AG09309 (cell line): ENCODE data around the gene MAPKAP1.

Source experiments
- DNase-seq: peaks from one replicate; pipeline ENCODE4 v3.0.0-alpha.2; 2010; ENCODE audit warnings: low read depth
- H3K4me3 ChIP-seq: 2 replicates; pipeline ENCODE4 v1.5.1; 2011; ENCODE audit warnings: mild to moderate bottlenecking, low read depth, low read length, moderate library complexity; ENCODE audit not compliant: control insufficient read depth
- TF ChIP-seq, protein P1 (sequence below): IDR thresholded peaks from 2 replicates; pipeline ENCODE4 v1.5.1; 2011; ENCODE audit warnings: mild to moderate bottlenecking, low read depth, low read length, inconsistent platforms; ENCODE audit not compliant: insufficient read depth, control insufficient read depth; ENCODE audit errors: missing control alignments

The MAPKAP1 gene

DNA sequence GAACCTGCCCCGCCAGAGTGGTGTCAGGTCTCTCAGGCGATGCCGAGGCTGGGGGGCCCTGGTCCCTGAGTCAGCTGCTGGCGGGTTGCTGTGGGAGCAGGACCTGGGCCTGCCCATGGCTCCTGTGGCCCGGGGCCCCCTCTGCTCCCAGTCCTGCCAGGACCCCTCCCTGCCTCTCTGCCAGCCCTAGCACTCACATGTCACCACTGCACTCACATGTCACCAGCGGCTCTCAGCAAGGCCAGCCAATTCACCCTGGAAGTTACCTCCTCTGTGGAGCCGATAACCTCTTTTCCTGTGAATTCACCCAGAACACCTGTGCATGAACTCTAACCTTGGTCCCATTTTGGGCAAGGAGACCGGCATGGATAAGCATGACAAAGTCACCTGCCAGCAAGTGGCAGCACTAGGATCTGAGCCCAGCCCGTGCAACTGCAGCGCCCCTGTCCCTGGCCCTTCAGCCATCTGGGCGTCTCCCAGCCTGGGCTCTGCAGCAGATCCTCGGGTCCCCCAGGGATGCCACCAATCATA is 275.2 kb downstream of the MAPKAP1 start:
- DNase-seq = no peak

DNA sequence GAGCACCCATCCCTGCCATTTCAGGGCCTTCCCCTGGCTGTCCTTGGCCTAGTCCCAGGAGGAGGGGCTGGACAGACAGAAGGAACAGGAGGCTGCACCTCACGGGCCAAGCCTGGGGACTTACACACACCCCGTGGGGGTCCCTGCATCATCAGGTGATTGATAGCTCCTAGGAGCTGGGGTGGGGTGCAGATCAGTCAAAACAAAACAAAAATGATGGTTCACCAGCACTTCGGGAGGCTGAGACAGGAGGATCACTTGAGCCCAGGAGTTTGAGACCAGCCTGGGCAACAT is 276.0 kb downstream of the MAPKAP1 start:
- H3K4me3 ChIP-seq = no peak overlapping the region
- TF ChIP-seq, protein P1, sequence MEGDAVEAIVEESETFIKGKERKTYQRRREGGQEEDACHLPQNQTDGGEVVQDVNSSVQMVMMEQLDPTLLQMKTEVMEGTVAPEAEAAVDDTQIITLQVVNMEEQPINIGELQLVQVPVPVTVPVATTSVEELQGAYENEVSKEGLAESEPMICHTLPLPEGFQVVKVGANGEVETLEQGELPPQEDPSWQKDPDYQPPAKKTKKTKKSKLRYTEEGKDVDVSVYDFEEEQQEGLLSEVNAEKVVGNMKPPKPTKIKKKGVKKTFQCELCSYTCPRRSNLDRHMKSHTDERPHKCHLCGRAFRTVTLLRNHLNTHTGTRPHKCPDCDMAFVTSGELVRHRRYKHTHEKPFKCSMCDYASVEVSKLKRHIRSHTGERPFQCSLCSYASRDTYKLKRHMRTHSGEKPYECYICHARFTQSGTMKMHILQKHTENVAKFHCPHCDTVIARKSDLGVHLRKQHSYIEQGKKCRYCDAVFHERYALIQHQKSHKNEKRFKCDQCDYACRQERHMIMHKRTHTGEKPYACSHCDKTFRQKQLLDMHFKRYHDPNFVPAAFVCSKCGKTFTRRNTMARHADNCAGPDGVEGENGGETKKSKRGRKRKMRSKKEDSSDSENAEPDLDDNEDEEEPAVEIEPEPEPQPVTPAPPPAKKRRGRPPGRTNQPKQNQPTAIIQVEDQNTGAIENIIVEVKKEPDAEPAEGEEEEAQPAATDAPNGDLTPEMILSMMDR = no peak
- no peak for DNase-seq

More for the DNA sequence above, 275.2 kb downstream of the MAPKAP1 start:
- H3K4me3 ChIP-seq = no peak overlapping the region
- TF ChIP-seq, protein P1 = no peak

DNA sequence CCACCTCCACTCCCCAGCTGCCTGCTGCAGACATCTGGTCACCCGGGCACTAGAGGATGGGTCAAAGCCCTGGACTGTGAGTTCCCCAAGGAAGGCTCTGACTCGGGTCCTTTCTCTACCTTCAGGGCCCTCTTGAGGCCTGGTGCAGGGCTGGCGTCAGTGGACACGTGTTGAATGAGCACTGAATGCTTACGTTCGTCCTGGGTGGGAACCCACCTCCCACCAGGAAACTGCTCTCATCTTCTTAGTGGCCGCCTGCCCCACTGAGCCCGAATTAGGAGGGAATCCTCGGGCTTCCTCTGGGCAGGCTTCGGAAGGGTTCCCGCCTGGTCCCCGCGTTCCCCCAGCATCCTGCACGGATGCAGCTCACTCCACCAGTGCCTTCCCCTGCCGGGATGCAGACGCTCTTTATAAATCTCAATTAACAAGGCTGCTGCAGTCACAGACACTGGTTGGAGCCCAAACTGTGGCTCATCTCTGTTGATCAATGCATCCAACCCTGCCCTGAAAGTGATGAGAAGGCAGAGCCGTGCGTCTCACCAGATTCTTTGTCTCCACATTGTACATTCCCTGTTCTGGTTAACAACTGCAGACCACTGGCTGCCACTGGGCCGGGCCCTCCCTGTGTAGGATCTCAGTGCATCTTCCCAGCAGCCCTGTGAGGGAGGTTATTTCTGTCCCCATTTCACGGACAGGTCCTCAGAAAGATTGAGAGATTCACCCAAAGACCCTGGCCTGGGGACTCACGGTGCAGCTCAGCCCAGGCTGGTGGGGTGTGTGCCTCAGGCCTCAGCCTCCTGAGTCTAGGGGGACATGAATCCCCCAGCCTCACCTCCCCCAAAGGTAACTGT is 276.6 kb downstream of the MAPKAP1 start:
- H3K4me3 ChIP-seq = no peak overlapping the region
- no peak for DNase-seq
- TF ChIP-seq, protein P1 = no peak

DNA sequence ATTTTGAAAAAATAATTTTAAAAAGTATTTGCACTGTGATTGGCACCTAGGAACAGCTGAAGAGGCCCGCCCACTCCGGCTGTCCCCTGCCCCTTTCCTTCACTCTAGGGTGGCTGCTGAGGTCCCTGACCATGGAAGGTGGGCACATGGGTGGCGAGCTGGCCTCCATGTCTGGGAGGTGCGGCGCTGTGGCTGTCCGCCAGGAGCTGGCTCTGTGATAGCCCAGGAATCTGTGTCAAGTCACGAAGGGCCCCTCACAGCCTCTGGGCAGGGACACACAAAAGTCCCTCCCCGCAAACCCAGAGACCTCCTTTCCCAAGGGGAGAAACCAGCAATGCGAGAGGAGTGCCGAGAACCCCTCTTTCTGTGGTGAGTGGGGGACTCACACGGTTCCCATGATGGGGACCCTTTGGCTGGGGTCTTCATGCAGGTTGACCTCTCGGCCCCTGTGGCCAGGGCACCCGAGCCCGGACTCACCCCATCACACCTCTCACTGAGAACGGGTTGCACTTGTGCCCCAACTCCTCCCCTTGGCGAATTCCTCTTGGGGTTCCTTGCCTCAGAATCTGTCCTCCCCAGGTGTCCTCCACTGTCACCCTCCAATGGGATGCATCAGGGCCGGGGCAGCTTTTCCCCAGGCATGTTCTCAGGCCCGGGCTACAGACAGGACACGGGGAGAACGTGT is 277.4 kb downstream of the MAPKAP1 start:
- TF ChIP-seq, protein P1 = no peak
- H3K4me3 ChIP-seq = no peak overlapping the region
- no peak for DNase-seq

DNA sequence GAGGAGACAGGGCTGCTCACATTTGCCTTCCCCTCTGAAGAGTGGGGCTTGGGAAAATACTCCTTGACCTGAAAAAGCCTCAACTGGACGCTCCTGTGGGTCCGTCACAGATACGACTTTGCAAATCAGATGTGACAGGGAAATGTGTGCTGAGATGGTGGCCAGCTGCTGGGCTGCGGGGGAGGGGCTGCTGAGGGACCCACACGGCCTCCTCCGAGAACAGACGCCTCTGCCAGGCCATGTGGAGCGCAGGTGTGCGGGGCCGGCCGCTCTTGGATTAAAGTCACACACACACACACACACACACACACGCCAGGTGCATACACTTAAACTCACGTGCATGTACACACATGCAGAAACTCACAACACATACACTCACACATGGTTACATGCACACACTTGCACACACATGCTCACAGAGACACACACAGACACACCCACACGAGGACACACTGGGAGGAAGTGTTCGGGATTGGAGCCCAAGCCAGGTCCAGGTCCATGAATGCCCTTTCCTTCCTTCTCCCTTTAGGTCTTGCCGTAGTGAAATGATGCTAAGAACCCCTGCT is 278.0 kb downstream of the MAPKAP1 start:
- no peak overlapping the region for H3K4me3 ChIP-seq
- TF ChIP-seq, protein P1 = no peak
- DNase-seq = no peak

DNA sequence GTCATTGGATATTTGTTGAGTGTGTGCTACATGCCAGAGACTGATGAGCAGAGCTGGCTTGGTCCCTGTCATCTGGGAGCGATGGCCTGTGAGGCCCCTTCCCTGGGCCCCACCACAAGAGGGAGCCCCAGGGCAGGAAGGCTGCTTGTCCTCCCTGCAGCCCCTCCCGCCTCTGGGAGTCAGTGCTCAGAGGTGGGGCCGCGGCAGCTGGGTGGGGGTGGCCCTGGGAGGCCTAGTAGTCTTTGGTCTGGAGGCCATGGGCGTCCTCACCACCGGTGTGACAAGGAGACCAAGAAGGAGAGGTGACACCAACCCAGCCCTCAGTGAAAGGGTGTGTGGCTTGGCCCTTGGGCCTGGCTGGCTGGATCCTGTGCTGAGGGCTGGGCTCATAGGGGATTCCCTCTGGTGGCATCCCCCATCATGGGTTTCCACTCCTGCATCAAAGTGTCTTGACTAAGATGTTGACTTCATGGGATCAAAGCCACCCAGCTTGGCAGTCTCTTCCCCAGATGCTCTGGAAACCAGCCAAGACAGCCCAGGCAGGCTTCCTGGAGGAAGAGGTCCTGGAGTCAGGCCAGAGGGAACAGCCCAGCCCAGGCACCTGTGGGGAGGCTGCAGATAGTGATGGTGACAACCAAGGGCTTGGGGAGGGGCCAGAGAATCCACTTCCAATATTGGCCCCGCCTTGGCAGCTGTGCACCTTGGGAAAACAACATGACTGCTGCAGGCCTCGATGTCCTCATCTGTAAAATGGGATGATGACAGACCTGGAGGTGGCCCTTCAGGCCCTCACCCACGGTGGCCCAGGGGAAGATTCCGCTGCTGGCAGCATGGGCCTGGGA is 278.7 kb downstream of the MAPKAP1 start:
- DNase-seq = no peak
- no peak overlapping the region for H3K4me3 ChIP-seq
- TF ChIP-seq, protein P1 = peak; percentile 46
